Epithelial cell of esophagus (primary cell): ENCODE data around the gene SUGCT.

Experiments used
- DNase-seq: peaks from one replicate; pipeline ENCODE4 v3.0.0; 2010; ENCODE audit warnings: low read depth
- H3K4me3 ChIP-seq: 2 replicates; pipeline ENCODE4 v1.5.1; 2011; ENCODE audit warnings: mild to moderate bottlenecking, low read length, control low read depth
- TF ChIP-seq, protein P1 (sequence below): IDR thresholded peaks from 2 replicates; pipeline ENCODE4 v1.5.1; 2011; ENCODE audit warnings: low read depth, mild to moderate bottlenecking, low read length, control low read depth, inconsistent platforms; ENCODE audit not compliant: insufficient read depth; ENCODE audit errors: missing control alignments

SUGCT gene

DNA sequence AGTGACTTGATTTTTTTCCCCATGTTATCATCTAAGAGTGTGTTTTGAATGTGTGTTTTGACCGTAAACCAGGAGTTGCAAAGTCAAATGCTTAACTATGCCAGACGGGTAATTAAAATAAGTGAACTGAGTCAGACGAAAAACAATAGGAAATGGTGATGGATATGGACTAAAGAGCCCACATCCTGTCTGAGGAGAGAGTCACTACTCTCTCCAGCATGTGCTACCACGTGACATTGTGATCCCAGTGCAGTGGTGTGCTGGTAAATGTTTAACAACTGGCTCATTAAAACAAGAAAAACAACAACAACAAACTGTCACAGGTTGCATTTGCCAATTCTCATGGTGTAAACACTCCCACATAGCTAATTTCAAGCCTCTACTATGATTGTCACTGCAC, 164.3 kb downstream of the SUGCT start:
- DNase-seq, result peak; percentile 84
- no peak overlapping the region for H3K4me3 ChIP-seq
- TF ChIP-seq, protein P1, sequence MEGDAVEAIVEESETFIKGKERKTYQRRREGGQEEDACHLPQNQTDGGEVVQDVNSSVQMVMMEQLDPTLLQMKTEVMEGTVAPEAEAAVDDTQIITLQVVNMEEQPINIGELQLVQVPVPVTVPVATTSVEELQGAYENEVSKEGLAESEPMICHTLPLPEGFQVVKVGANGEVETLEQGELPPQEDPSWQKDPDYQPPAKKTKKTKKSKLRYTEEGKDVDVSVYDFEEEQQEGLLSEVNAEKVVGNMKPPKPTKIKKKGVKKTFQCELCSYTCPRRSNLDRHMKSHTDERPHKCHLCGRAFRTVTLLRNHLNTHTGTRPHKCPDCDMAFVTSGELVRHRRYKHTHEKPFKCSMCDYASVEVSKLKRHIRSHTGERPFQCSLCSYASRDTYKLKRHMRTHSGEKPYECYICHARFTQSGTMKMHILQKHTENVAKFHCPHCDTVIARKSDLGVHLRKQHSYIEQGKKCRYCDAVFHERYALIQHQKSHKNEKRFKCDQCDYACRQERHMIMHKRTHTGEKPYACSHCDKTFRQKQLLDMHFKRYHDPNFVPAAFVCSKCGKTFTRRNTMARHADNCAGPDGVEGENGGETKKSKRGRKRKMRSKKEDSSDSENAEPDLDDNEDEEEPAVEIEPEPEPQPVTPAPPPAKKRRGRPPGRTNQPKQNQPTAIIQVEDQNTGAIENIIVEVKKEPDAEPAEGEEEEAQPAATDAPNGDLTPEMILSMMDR, result no peak

DNA sequence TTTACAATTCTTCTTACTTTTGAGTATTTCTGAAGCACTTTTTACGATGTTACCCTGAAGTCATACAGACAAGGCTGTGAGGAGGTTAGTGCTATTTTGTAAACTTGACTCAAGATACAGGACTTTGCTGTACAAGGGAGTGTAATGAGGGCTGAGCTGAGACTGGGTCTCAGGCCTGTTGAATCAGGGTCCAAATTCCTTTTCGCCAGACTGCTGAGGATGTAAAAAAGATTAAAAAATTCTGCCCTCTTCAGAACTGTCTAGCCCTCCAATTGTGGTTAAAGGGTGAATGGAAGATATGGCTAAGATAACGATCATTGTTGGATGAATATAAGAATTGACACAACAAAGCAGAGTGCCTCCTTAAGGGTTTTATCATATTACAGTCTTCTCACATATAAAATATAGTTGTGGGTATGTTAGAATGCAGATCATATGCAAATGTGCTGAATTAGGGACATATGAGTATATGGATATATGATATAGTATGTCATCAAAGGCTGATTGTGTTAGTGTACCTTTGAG, 165.4 kb downstream of the SUGCT start:
- DNase-seq, result no peak
- TF ChIP-seq, protein P1, result no peak
- H3K4me3 ChIP-seq, result no peak overlapping the region

DNA sequence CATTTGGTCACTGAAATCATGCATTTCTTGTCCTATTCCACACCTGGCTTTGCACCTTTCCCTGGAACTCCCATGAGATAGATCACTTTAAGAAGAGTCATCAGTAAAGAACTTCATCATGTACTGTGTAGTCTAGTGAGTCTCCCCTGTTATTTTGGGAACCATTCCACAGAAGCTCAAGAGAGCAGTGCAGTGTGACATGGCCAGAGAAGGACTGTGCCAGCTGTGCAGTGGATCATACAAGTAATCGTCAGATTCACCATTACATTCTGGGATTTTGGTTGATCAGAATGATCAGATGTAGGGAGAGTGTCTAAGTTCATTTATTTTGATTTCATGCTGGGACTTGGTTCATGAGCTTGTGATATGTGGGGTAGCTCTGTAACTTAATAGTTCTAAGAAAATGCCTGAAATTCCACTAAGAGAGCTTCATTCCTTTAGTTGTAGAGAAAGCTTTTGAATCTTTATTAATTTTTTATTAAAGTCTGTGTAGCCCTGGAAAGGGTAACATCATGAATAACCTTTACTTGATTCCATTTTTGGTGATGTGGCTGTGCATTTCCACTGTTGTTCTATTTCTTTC, 166.8 kb downstream of the SUGCT start:
- no peak overlapping the region for H3K4me3 ChIP-seq
- no peak for DNase-seq
- TF ChIP-seq, protein P1, result no peak

DNA sequence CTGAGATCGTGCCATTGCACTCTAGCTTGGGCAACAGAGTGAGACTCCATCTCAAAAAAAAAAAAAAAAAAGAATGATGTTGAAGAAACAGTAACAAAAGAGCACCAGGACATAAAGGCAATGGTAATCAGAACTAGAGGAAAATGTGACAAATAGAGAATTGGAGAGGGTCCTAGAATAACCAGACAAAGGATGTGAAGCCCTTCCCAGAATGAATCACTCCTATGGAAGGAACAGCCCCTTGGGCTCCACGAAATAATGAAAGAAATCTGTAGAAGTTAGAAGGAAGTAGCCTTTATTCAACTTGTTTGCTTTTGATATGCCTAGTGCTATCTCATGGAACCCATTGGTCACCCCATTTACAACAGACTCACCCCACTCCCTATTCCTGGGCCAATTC, 169.2 kb downstream of the SUGCT start:
- H3K4me3 ChIP-seq, result no peak overlapping the region
- TF ChIP-seq, protein P1, result no peak
- no peak for DNase-seq

DNA sequence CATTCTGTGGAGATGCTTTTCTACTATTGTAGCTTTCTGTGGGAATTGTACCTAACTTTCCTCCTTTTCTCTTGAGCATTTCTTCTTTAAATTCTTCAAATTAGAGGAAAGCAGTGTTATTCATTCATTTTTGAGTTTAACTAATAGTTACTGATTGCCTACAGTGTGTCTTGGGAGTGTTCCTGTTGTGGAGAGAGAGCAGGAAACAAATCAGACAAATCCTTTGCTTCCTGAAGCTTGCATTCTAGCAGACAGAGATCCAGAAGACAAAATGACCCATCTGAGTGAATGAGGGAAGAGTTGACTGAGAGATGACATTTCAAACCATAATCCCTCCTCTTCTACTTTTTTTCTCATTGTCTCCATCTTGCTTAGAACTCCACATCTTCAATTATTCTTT, 170.4 kb downstream of the SUGCT start:
- H3K4me3 ChIP-seq, result no peak overlapping the region
- no peak for DNase-seq
- TF ChIP-seq, protein P1, result no peak

DNA sequence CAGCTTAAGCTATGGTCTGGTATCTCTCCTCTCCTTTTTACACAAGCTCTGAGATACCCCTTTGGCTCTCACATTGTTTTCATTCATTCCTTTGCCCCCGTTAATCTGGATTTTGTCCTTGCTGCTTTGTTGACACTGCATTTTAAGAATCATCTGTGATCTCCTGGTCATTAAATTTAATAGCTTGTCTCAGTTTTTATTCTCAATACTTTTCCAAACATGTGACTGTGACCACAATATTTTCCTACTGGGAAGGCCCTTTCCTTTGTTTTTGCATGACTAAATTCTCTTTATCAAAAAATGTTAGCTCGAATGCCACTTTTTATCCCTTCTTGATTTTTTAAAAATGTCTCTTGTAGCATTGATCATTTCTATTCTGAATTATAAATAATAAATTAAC, 171.2 kb downstream of the SUGCT start:
- TF ChIP-seq, protein P1, result no peak
- no peak overlapping the region for H3K4me3 ChIP-seq
- DNase-seq, result no peak

DNA sequence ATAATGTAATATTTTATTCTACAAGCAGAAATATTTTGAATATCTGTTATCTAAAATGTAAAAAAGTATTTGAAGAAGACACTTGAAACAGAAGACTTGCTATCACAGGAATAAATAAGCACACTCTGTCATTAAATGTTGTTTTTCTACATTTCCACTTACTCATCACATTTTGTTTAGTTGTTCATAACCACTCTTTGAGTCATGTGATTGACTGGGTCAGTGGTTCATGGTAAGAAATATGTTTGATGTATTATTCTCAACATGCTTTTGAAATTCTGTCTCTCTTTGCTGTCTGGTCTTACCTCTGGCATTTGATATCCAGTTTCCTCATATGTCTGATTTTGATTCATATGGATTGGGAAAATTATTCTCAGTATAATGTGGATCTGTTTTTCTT, 171.8 kb downstream of the SUGCT start:
- TF ChIP-seq, protein P1, result no peak
- DNase-seq, result peak; percentile 72
- no peak overlapping the region for H3K4me3 ChIP-seq
